BE2C (cell line): ENCODE measurements around the gene POU6F2.

ENCODE experiments used
- DNase-seq: peaks from one replicate; pipeline ENCODE4 v3.0.0-alpha.2; 2020
- H3K27me3 ChIP-seq: fragments of 250-450 bp; sonication (Bioruptor Pico); 2 replicates; pipeline ENCODE4 v1.5.1; 2020; ENCODE audit warnings: mild to moderate bottlenecking
- H3K36me3 ChIP-seq: fragments of 250-450 bp; sonication (Bioruptor Pico); 2 replicates; pipeline ENCODE4 v1.5.1; 2020; ENCODE audit warnings: mild to moderate bottlenecking
- H3K4me1 ChIP-seq: fragments of 250-450 bp; sonication (Bioruptor Pico); 2 replicates; pipeline ENCODE4 v1.5.1; 2020
- H3K4me3 ChIP-seq: 2 replicates; pipeline ENCODE4 v1.5.1; 2011; ENCODE audit warnings: low read depth, low read length
- H3K9me3 ChIP-seq: fragments of 250-450 bp; sonication (Bioruptor Pico); 2 replicates; pipeline ENCODE4 v1.5.1; 2020
- TF ChIP-seq, protein P1 (sequence below): IDR thresholded peaks from 2 replicates; pipeline ENCODE4 v1.5.1; 2012; ENCODE audit warnings: mild to moderate bottlenecking, low read depth, low read length

The POU6F2 gene

DNA sequence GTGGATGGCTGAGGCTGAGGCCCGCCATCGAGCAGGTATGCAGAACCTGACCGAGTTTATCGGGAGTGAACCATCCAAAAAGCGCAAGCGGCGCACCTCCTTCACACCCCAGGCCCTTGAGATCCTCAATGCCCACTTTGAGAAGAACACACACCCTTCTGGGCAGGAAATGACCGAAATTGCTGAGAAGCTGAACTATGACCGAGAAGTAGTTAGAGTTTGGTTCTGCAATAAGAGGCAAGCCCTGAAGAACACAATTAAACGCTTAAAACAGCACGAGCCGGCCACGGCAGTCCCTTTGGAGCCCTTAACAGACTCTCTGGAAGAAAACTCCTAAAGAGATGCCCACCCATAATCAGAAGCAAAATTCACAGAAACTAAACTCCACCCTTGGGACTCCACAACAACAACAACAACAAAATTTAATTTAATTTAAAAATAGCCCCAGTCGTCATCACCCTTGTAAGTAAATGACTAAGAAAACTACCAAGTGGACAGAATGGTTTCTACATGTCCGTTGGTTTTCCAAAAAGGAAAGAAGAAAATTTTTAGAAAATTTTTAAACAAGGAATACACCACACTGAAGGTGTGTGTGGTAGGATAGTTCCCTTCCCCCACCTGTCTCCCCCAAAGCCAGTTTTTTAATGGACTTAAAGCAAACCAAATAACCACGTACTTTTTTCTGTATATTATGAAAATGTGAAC, 486.8 kb downstream of the POU6F2 start:
- H3K9me3 ChIP-seq, result no peaks in the 10 kb centered on the region
- H3K36me3 ChIP-seq, result no peaks in the 10 kb centered on the region
- no peak overlapping the region for H3K4me3 ChIP-seq
- no peak for DNase-seq
- TF ChIP-seq, protein P1, sequence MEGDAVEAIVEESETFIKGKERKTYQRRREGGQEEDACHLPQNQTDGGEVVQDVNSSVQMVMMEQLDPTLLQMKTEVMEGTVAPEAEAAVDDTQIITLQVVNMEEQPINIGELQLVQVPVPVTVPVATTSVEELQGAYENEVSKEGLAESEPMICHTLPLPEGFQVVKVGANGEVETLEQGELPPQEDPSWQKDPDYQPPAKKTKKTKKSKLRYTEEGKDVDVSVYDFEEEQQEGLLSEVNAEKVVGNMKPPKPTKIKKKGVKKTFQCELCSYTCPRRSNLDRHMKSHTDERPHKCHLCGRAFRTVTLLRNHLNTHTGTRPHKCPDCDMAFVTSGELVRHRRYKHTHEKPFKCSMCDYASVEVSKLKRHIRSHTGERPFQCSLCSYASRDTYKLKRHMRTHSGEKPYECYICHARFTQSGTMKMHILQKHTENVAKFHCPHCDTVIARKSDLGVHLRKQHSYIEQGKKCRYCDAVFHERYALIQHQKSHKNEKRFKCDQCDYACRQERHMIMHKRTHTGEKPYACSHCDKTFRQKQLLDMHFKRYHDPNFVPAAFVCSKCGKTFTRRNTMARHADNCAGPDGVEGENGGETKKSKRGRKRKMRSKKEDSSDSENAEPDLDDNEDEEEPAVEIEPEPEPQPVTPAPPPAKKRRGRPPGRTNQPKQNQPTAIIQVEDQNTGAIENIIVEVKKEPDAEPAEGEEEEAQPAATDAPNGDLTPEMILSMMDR, result no peak
- no peaks in the 10 kb centered on the region for H3K4me1 ChIP-seq
- H3K27me3 ChIP-seq, result peaks cover 9% of the 10 kb centered on the region

DNA sequence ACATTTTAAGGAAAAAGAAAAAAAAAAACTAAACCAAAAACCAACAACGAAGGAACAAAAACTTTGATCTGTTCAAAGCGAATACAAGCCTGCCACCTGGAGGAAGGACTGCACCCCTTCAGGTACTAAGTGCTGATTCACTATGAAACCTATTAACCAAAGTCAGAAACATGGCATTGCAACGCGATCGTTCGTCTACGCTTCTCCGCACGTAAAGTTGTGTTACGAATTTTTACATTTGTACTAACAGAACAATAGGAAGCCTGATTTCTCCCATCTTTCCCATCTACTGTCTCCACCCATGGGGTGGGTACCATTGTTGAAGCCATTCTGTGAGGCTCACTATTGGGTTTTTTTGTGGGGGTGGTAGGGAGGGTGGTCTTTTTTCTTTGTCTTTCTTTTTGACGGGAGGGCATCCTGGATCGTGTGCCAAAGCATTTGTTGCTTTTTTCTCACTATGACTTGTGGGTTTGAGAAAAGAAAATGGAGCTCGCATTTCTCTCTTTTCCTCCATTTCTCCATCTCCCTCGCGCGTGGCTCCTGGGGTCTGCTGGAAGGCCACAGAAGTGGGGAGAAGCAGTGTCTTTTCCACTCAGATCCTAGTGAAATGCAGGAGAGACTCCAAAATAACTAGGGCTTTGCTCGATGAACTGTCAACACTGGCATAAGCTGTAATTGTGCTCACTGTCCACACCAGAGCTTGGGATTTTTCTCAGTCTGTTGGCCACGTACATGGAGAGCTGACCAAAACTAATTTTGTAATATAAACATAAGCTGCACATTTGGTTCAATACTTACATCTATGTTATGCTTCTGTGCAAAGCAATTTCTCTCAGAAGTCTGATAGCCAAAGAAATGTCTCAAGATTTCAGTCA, 487.6 kb downstream of the POU6F2 start:
- peak; percentile 50 for DNase-seq
- Histone ChIP-seq H3K27me3 (peaks cover 9% of the 10 kb centered on the region), H3K9me3 (no peaks in the 10 kb centered on the region), H3K36me3 (no peaks in the 10 kb centered on the region), H3K4me3 (no peak overlapping the region), H3K4me1 (no peaks in the 10 kb centered on the region)
- TF ChIP-seq, protein P1, result peak; percentile 83

DNA sequence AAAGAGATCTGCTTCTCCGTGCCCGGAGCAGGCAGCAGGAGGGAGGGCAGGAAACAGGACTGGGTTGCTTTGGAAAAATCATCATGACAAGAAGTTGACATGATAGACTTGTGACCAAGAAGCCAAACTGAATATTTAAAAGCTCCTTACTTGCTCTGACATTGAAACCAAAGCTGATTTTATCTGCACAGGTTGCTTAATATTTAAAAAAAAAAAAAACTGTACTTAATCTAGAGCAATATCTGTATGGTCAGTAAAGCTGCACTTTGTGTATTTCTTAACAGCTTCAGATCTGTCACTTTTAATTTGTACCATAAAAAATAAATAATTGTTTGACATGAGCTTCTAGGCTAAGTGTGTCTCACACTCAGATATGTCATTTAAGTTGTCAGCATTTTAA, 490.6 kb downstream of the POU6F2 start:
- TF ChIP-seq, protein P1, result no peak
- DNase-seq, result no peak

DNA sequence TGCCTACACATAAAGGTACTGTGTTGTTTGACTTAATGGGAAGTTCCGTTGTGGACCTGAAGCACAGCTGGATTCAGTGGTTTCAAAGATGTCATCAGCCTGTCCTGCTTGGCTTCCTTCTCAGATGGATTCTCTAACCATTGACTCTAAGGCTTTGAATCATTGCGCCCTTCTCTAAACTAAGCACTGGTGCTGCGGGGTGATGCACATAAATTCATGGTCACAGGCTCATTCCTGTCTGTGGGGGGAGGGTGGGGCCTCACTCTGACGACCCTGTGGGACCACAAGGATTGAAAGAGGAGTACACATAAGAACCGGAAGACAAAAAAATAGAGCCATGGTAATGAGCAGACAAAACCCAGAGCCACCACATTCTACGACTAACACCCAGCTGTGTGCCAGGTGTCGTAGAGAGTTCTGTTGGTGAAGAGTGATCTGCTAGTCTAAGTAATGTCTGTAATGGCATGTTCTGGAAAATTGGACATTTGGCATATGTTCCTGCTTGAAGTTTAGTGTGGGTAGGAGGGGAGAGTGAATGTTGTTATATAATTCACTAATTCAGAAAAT, 491.2 kb downstream of the POU6F2 start:
- H3K4me3 ChIP-seq, result no peak overlapping the region
- no peaks in the 10 kb centered on the region for H3K36me3 ChIP-seq
- peaks cover 9% of the 10 kb centered on the region for H3K27me3 ChIP-seq
- DNase-seq, result no peak
- TF ChIP-seq, protein P1, result no peak
- no peaks in the 10 kb centered on the region for H3K4me1 ChIP-seq
- H3K9me3 ChIP-seq, result no peaks in the 10 kb centered on the region

More for the DNA sequence above, 490.6 kb downstream of the POU6F2 start:
- H3K4me1 ChIP-seq, result no peaks in the 10 kb centered on the region
- H3K36me3 ChIP-seq, result no peaks in the 10 kb centered on the region
- H3K27me3 ChIP-seq, result peaks cover 9% of the 10 kb centered on the region
- no peak overlapping the region for H3K4me3 ChIP-seq
- H3K9me3 ChIP-seq, result no peaks in the 10 kb centered on the region

DNA sequence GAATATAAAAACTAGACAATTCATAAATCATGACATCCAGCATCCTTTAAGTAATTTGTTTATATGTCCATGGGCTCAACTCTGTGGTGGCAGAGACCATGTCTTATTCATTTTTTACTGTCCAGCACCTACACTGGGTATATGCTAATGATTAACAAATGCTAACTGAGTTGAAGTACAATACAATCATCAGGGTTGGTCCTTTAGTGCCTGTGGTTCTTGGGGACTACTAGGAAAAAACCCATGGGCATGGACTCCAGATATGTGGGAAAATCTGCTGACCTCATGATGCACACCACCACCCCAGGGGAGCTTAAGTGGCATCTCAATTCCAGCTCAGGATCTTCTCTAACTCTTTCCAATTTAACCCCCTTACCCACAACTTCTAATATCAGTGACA, 503.2 kb downstream of the POU6F2 start:
- Histone ChIP-seq H3K9me3 (no peaks in the 10 kb centered on the region), H3K27me3 (no peaks in the 10 kb centered on the region; the same call in 1 of the 2 replicates), H3K4me3 (no peak overlapping the region), H3K4me1 (no peaks in the 10 kb centered on the region), H3K36me3 (no peaks in the 10 kb centered on the region)
- no peak for DNase-seq
- TF ChIP-seq, protein P1, result no peak
